Measurements from ENCODE around the gene MMP17.
"Not testable (repeated sequence)": the region's sequence is repeated elsewhere in the genome, so short reads cannot be mapped to it uniquely, and the experiment has no call there.

GRCh38 chr12:131885076-131885475 lies 56.9 kb downstream of the MMP17 start:
- TF ChIP-seq, protein P1, sequence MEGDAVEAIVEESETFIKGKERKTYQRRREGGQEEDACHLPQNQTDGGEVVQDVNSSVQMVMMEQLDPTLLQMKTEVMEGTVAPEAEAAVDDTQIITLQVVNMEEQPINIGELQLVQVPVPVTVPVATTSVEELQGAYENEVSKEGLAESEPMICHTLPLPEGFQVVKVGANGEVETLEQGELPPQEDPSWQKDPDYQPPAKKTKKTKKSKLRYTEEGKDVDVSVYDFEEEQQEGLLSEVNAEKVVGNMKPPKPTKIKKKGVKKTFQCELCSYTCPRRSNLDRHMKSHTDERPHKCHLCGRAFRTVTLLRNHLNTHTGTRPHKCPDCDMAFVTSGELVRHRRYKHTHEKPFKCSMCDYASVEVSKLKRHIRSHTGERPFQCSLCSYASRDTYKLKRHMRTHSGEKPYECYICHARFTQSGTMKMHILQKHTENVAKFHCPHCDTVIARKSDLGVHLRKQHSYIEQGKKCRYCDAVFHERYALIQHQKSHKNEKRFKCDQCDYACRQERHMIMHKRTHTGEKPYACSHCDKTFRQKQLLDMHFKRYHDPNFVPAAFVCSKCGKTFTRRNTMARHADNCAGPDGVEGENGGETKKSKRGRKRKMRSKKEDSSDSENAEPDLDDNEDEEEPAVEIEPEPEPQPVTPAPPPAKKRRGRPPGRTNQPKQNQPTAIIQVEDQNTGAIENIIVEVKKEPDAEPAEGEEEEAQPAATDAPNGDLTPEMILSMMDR (IDR thresholded peaks at IDR 0.05) = not testable (repeated sequence)
- not testable (repeated sequence) for TF ChIP-seq EZH2 (IDR thresholded peaks at IDR 0.05; ENCODE audit: borderline replicate concordance, insufficient read depth, low read depth, low read length, poor library complexity, severe bottlenecking)
